A549 (cell line): ENCODE results near the gene TOGARAM2.

Experiments
- CBX2 ChIP-seq: fragments of 200-600 bp; sonication (generic); IDR thresholded peaks from 2 replicates; pipeline ENCODE4 v1.6.1; 2016; ENCODE audit warnings: low read depth, mild to moderate bottlenecking, borderline replicate concordance
- RAD21 ChIP-seq, 2 experiments: fragments of >200 bp in 1 of 2; sonication (Bioruptor Twin) in 1 of 2; formaldehyde crosslinking in 1 of 2; IDR thresholded peaks in 1 of 2; conservative IDR thresholded peaks in 1 of 2; 2 replicates in 1 of 2; 3 replicates in 1 of 2; pipeline ENCODE4 v1.6.1; 2012 to 2018; ENCODE audit warnings: inconsistent platforms in 1 of 2
- TF ChIP-seq, protein P1 (sequence below): fragments of >200 bp; sonication (Bioruptor Twin); formaldehyde crosslinking; IDR thresholded peaks from 3 replicates; pipeline ENCODE4 v1.5.1; 2016
- TF ChIP-seq, protein P2 (sequence below): IDR thresholded peaks from 2 replicates; pipeline ENCODE4 v1.6.1; 2012; ENCODE audit warnings: low read depth, borderline replicate concordance
- TF ChIP-seq, protein P3 (sequence below): fragments of 150-350 bp; IDR thresholded peaks from 2 replicates; pipeline ENCODE4 v1.6.1; 2014; ENCODE audit warnings: low read depth, mild to moderate bottlenecking, low read length

DNA sequence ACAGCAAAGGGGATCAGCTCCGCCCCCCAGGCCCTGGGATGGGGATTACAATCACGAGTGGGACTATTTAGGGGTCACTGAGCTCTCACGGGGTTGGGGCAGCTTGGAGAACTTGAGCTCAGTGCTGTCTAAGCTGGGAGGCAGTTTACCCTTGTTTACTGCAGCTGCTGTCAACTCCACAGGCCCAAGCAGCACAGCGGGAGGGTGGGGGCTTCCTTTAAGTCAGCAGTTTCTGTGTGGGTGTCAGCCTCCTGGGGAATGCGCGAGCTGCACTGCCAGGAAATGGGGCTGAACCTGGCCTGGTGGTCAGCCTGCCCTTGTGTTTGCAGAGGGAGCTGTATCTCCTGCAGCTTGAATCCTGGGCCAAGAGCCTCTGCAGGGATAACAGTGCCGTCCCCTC is 29.8 kb downstream of the TOGARAM2 start:
- TF ChIP-seq, protein P1, sequence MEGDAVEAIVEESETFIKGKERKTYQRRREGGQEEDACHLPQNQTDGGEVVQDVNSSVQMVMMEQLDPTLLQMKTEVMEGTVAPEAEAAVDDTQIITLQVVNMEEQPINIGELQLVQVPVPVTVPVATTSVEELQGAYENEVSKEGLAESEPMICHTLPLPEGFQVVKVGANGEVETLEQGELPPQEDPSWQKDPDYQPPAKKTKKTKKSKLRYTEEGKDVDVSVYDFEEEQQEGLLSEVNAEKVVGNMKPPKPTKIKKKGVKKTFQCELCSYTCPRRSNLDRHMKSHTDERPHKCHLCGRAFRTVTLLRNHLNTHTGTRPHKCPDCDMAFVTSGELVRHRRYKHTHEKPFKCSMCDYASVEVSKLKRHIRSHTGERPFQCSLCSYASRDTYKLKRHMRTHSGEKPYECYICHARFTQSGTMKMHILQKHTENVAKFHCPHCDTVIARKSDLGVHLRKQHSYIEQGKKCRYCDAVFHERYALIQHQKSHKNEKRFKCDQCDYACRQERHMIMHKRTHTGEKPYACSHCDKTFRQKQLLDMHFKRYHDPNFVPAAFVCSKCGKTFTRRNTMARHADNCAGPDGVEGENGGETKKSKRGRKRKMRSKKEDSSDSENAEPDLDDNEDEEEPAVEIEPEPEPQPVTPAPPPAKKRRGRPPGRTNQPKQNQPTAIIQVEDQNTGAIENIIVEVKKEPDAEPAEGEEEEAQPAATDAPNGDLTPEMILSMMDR = no peak
- TF ChIP-seq, protein P2, sequence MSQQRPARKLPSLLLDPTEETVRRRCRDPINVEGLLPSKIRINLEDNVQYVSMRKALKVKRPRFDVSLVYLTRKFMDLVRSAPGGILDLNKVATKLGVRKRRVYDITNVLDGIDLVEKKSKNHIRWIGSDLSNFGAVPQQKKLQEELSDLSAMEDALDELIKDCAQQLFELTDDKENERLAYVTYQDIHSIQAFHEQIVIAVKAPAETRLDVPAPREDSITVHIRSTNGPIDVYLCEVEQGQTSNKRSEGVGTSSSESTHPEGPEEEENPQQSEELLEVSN = no peak
- no peak for TF ChIP-seq CBX2
- TF ChIP-seq RAD21 (conservative IDR thresholded peaks at IDR 0.05 in 1 of 2, IDR thresholded peaks at IDR 0.05 in 1 of 2) = no peak
- TF ChIP-seq, protein P3, sequence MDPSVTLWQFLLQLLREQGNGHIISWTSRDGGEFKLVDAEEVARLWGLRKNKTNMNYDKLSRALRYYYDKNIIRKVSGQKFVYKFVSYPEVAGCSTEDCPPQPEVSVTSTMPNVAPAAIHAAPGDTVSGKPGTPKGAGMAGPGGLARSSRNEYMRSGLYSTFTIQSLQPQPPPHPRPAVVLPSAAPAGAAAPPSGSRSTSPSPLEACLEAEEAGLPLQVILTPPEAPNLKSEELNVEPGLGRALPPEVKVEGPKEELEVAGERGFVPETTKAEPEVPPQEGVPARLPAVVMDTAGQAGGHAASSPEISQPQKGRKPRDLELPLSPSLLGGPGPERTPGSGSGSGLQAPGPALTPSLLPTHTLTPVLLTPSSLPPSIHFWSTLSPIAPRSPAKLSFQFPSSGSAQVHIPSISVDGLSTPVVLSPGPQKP = no peak
